ENCODE data around the gene C1D.

C1D gene

GRCh38 chr2:68103030-68103708, 40.4 kb upstream of the C1D start:
- in situ Hi-C loops (cut with HindIII; ENCODE audit: low sequenced_read_pairs): no loop called here
- no peak for DNase-seq (ENCODE audit: low read depth)
- H3K4me3 ChIP-seq (ENCODE audit: low read depth, low read length): no peak overlapping the region

GRCh38 chr2:68100189-68100588, 37.4 kb upstream of the C1D start:
- TF ChIP-seq CTCF (IDR thresholded peaks at IDR 0.05; ENCODE audit: low read depth, low read length, missing control alignments): no peak
- no peak overlapping the region for H3K4me3 ChIP-seq (ENCODE audit: low read depth, low read length)
- no peak for DNase-seq (ENCODE audit: low read depth)
- in situ Hi-C loops (cut with HindIII; ENCODE audit: low sequenced_read_pairs): no loop called here

More at GRCh38 chr2:68103030-68103708, 40.4 kb upstream of the C1D start:
- no peak for TF ChIP-seq CTCF (IDR thresholded peaks at IDR 0.05; ENCODE audit: low read depth, low read length, missing control alignments)

GRCh38 chr2:68099260-68099659, 36.5 kb upstream of the C1D start:
- TF ChIP-seq CTCF (IDR thresholded peaks at IDR 0.05; ENCODE audit: low read depth, low read length, missing control alignments): no peak
- in situ Hi-C loops (cut with HindIII; ENCODE audit: low sequenced_read_pairs): no loop called here
- no peak overlapping the region for H3K4me3 ChIP-seq (ENCODE audit: low read depth, low read length)
- DNase-seq (ENCODE audit: low read depth): no peak

- no peak overlapping the region for H3K4me3 ChIP-seq (ENCODE audit: low read depth, low read length)
- in situ Hi-C loops (cut with HindIII; ENCODE audit: low sequenced_read_pairs): no loop called here
- TF ChIP-seq CTCF (IDR thresholded peaks at IDR 0.05; ENCODE audit: low read depth, low read length, missing control alignments): no peak
- no peak for DNase-seq (ENCODE audit: low read depth)
These were observed 35.5 kb upstream of the C1D start for GRCh38 chr2:68098291-68098797.

- no peak for TF ChIP-seq CTCF (IDR thresholded peaks at IDR 0.05; ENCODE audit: low read depth, low read length, missing control alignments)
- in situ Hi-C loops (cut with HindIII; ENCODE audit: low sequenced_read_pairs): no loop called here
- no peak for DNase-seq (ENCODE audit: low read depth)
- H3K4me3 ChIP-seq (ENCODE audit: low read depth, low read length): no peak overlapping the region
These were observed 31.3 kb upstream of the C1D start for GRCh38 chr2:68094111-68094510.

- no peak for TF ChIP-seq CTCF (IDR thresholded peaks at IDR 0.05; ENCODE audit: low read depth, low read length, missing control alignments)
- in situ Hi-C loops (cut with HindIII; ENCODE audit: low sequenced_read_pairs): no loop called here
- no peak overlapping the region for H3K4me3 ChIP-seq (ENCODE audit: low read depth, low read length)
- DNase-seq (ENCODE audit: low read depth): no peak
These were observed 30.8 kb upstream of the C1D start for GRCh38 chr2:68093634-68094033.
